Hepatocyte (in vitro differentiated cells): Measurements from ENCODE around the gene SEPTIN11.

Experiments used
- CTCF ChIP-seq: fragments of 200-600 bp; sonication (generic); IDR thresholded peaks from 2 replicates; pipeline ENCODE4 v1.5.1; 2016; ENCODE audit warnings: antibody characterized with exemption, mild to moderate bottlenecking; ENCODE audit not compliant: poor library complexity
- EZH2 ChIP-seq: fragments of 200-600 bp; sonication (generic); IDR thresholded peaks from 2 replicates; pipeline ENCODE4 v1.6.1; 2016; ENCODE audit warnings: antibody characterized with exemption, mild to moderate bottlenecking, borderline replicate concordance
- EZH2phosphoT487 ChIP-seq: fragments of 200-600 bp; sonication (generic); IDR thresholded peaks from one replicate; pipeline ENCODE4 v1.6.1; 2018; ENCODE audit warnings: antibody characterized with exemption, mild to moderate bottlenecking, low read depth, moderate library complexity; ENCODE audit not compliant: unreplicated experiment, severe bottlenecking

- TF ChIP-seq CTCF (no peak), EZH2phosphoT487 (no peak), EZH2 (no peak)
Observed at GRCh38 chr4:76995776-76996175, 46.2 kb downstream of the SEPTIN11 start.
